Measurements from ENCODE around the gene TRMT1L. TPM values are rescaled to one million over a fixed set of nuclear protein-coding genes. Genes with fewer than 3 reads are reported as not detected.

The TRMT1L gene
- total RNA-seq, 4 donors from 2014 or later = 13.5 to 30.2 (median 18.0) TPM

- DNase-seq (ENCODE audit: low spot score in 2 of 2) = no peak
- TF ChIP-seq EP300 (IDR thresholded peaks at IDR 0.05) (no peak), POLR2A (IDR thresholded peaks at IDR 0.05) (no peak), CTCF (IDR thresholded peaks at IDR 0.05) (no peak)
- Histone ChIP-seq H3K9me3 (no peaks in the 10 kb centered on the region), H3K4me3 (no peak overlapping the region), H3K27ac (no peak overlapping the region), H3K27me3 (no peaks in the 10 kb centered on the region), H3K4me1 (peaks cover 0 to 10% (median 0%) of the 10 kb centered on the region in 4 donors), H3K36me3 (no peaks in the 10 kb centered on the region)
- WGBS, 2 donors = 93 to 98% methylated on average over 2 of the region's 2 CpGs
These were observed 83.0 kb downstream of the TRMT1L start for GRCh38 chr1:185073725-185074124.

- no peaks in the 10 kb centered on the region for H3K9me3 ChIP-seq
- no peak for TF ChIP-seq POLR2A (IDR thresholded peaks at IDR 0.05)
- no peak for TF ChIP-seq CTCF (IDR thresholded peaks at IDR 0.05)
- no peak for TF ChIP-seq EP300 (IDR thresholded peaks at IDR 0.05)
- no peaks in the 10 kb centered on the region for H3K27me3 ChIP-seq
- H3K36me3 ChIP-seq = no peaks in the 10 kb centered on the region
- peaks cover 0 to 20% (median 0%) of the 10 kb centered on the region in 4 donors for H3K4me1 ChIP-seq
- DNase-seq (ENCODE audit: low spot score in 2 of 2) = no peak
- H3K4me3 ChIP-seq = no peak overlapping the region
- H3K27ac ChIP-seq = no peak overlapping the region
These were observed 86.7 kb downstream of the TRMT1L start for GRCh38 chr1:185070051-185070450.

- no peak for DNase-seq (ENCODE audit: low spot score in 2 of 2)
- TF ChIP-seq POLR2A (IDR thresholded peaks at IDR 0.05) (no peak), EP300 (IDR thresholded peaks at IDR 0.05) (no peak), CTCF (IDR thresholded peaks at IDR 0.05) (no peak)
- 87 to 96% methylated on average over 4 of the region's 4 CpGs for WGBS, 2 donors
- Histone ChIP-seq H3K27me3 (no peaks in the 10 kb centered on the region), H3K36me3 (no peaks in the 10 kb centered on the region), H3K4me3 (no peak overlapping the region), H3K27ac (no peak overlapping the region), H3K9me3 (no peaks in the 10 kb centered on the region), H3K4me1 (peaks cover 0 to 20% (median 0%) of the 10 kb centered on the region in 4 donors)
These were observed 87.5 kb downstream of the TRMT1L start for GRCh38 chr1:185069202-185069772.

- TF ChIP-seq EP300 (IDR thresholded peaks at IDR 0.05) (no peak), CTCF (IDR thresholded peaks at IDR 0.05) (no peak)
- no peaks in the 10 kb centered on the region for H3K9me3 ChIP-seq
- H3K27me3 ChIP-seq = no peaks in the 10 kb centered on the region
- no peaks in the 10 kb centered on the region for H3K36me3 ChIP-seq
- DNase-seq (ENCODE audit: low spot score in 2 of 2) = no peak
- no peak overlapping the region for H3K27ac ChIP-seq
- no peak overlapping the region for H3K4me3 ChIP-seq
- peaks cover 0 to 19% (median 0%) of the 10 kb centered on the region in 4 donors for H3K4me1 ChIP-seq
These were observed 88.4 kb downstream of the TRMT1L start for GRCh38 chr1:185068341-185068740.

Other genes starting within 250 kb of the TRMT1L start
- gene NIBAN1, start 182.4 kb downstream of the TRMT1L start, total RNA-seq = 10 to 100 TPM; 17.7 to 26.4 (median 22.1) TPM
- 10 to 100 TPM; 11.1 to 18.9 (median 15.3) TPM for gene RNF2, start 111.4 kb downstream of the TRMT1L start, total RNA-seq
- gene SWT1, start 214 bp upstream of the TRMT1L start, total RNA-seq = 10 to 100 TPM in 3 of 4 donors, 1 to 10 TPM in 1; 8.2 to 16.0 (median 11.7) TPM
- 100 to 1,000 TPM in 1 of 4 donors, 10 to 100 TPM in 3; 41.8 to 125 (median 66.7) TPM for gene IVNS1ABP, start 160.3 kb upstream of the TRMT1L start, total RNA-seq